ENCODE data around the gene FER1L5.

The FER1L5 gene

DNA sequence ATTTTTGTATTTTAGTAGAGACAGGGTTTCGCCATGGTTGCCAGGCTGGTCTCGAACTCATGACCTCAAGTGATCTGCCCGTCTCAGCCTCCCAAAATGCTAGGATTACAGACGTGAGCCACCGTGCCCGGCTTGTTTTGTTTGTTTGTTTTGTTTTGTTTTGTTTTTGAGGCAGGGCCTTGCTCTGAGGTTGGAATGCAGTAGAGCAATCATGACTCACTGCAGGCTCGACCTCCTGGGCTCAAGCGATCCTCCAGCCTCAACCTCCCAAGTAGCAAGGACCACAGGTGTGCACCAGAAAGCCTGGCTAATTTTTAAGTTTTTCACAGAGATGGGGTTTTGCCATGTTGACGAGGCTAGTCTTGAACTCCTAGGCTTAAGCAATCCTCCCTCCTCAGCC is 109.2 kb downstream of the FER1L5 start:
- TF ChIP-seq, protein P1, sequence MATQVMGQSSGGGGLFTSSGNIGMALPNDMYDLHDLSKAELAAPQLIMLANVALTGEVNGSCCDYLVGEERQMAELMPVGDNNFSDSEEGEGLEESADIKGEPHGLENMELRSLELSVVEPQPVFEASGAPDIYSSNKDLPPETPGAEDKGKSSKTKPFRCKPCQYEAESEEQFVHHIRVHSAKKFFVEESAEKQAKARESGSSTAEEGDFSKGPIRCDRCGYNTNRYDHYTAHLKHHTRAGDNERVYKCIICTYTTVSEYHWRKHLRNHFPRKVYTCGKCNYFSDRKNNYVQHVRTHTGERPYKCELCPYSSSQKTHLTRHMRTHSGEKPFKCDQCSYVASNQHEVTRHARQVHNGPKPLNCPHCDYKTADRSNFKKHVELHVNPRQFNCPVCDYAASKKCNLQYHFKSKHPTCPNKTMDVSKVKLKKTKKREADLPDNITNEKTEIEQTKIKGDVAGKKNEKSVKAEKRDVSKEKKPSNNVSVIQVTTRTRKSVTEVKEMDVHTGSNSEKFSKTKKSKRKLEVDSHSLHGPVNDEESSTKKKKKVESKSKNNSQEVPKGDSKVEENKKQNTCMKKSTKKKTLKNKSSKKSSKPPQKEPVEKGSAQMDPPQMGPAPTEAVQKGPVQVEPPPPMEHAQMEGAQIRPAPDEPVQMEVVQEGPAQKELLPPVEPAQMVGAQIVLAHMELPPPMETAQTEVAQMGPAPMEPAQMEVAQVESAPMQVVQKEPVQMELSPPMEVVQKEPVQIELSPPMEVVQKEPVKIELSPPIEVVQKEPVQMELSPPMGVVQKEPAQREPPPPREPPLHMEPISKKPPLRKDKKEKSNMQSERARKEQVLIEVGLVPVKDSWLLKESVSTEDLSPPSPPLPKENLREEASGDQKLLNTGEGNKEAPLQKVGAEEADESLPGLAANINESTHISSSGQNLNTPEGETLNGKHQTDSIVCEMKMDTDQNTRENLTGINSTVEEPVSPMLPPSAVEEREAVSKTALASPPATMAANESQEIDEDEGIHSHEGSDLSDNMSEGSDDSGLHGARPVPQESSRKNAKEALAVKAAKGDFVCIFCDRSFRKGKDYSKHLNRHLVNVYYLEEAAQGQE (IDR thresholded peaks at IDR 0.05; ENCODE audit: insufficient replicate concordance, low read depth) = no peak
- TF ChIP-seq, protein P2, sequence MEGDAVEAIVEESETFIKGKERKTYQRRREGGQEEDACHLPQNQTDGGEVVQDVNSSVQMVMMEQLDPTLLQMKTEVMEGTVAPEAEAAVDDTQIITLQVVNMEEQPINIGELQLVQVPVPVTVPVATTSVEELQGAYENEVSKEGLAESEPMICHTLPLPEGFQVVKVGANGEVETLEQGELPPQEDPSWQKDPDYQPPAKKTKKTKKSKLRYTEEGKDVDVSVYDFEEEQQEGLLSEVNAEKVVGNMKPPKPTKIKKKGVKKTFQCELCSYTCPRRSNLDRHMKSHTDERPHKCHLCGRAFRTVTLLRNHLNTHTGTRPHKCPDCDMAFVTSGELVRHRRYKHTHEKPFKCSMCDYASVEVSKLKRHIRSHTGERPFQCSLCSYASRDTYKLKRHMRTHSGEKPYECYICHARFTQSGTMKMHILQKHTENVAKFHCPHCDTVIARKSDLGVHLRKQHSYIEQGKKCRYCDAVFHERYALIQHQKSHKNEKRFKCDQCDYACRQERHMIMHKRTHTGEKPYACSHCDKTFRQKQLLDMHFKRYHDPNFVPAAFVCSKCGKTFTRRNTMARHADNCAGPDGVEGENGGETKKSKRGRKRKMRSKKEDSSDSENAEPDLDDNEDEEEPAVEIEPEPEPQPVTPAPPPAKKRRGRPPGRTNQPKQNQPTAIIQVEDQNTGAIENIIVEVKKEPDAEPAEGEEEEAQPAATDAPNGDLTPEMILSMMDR (IDR thresholded peaks at IDR 0.05; ENCODE audit: insufficient read depth, low read length) = no peak
- TF ChIP-seq SPI1 (IDR thresholded peaks at IDR 0.05; ENCODE audit: borderline replicate concordance, low read depth) = no peak
- TF ChIP-seq GABPA (IDR thresholded peaks at IDR 0.05; ENCODE audit: low read depth) = no peak
- no peak for TF ChIP-seq POLR2AphosphoS5 (IDR thresholded peaks at IDR 0.05; ENCODE audit: low read depth)
- DNase-seq (ENCODE audit: low read depth in 1 of 2, low spot score in 1 of 2) = no peak
- Histone ChIP-seq H3K27ac (replicated peaks) (no peak overlapping the region), H3K27me3 (ENCODE audit: insufficient read depth, poor library complexity, severe bottlenecking) (no peaks in the 10 kb centered on the region), H3K4me3 (replicated peaks; ENCODE audit: insufficient read depth, low read length) (no peak overlapping the region)

DNA sequence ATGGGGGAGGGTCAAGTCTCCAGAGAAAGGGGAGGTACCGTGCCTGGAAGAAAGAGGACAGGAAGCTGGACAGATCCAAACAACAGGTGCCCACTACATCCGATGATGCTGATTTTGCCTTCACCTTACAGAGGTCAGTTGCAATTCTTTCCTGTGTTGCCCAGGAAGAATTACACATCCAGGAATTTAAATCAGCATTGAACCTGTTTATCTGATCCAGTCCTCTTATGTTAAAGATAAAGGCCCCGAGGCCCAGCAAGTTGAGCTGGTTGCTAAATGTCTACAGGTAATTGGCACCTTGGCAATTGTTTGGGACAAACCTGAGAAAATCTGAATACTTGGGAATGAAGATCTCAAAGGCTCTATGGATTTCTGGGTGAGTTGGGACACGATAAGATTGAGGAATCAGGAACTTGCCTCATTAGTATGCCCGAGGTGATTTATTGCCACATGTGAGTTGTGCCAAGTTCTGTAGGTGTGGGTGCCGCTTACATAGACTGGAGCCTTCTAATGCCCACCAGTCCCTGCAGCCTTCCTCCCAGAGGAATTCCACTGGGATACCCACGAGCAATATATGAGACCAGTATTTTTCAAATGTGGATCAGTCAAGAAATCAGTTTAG is 111.2 kb downstream of the FER1L5 start:
- DNase-seq (ENCODE audit: low read depth in 1 of 2, low spot score in 1 of 2) = no peak
- TF ChIP-seq, protein P2 (IDR thresholded peaks at IDR 0.05; ENCODE audit: insufficient read depth, low read length) = no peak
- no peak for TF ChIP-seq POLR2AphosphoS5 (IDR thresholded peaks at IDR 0.05; ENCODE audit: low read depth)
- Histone ChIP-seq H3K4me3 (replicated peaks; ENCODE audit: insufficient read depth, low read length) (no peak overlapping the region), H3K27me3 (ENCODE audit: insufficient read depth, poor library complexity, severe bottlenecking) (no peaks in the 10 kb centered on the region), H3K27ac (replicated peaks) (no peak overlapping the region)

DNA sequence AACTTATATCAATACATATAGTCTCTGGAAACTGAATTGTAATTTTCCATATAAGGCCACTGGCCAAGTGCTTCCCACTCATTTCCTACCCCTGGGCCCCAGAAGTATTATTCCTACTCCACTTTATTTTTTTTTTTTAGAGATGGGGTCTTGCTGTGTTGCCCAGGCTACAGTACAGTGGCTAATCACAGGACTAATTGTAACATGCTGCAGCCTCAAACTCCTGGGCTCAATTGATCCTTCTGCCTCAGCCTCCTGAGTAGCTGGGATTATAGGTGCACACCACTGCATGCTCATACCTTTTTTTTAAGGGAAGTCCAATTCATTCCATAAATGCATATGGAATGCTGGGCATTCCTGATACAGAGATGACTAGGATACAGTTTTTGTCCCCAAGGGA is 111.8 kb downstream of the FER1L5 start:
- Histone ChIP-seq H3K27ac (replicated peaks) (no peak overlapping the region), H3K4me3 (replicated peaks; ENCODE audit: insufficient read depth, low read length) (no peak overlapping the region), H3K27me3 (ENCODE audit: insufficient read depth, poor library complexity, severe bottlenecking) (no peaks in the 10 kb centered on the region)
- no peak for DNase-seq (ENCODE audit: low read depth in 1 of 2, low spot score in 1 of 2)
- TF ChIP-seq SPI1 (IDR thresholded peaks at IDR 0.05; ENCODE audit: borderline replicate concordance, low read depth) (no peak), POLR2AphosphoS5 (IDR thresholded peaks at IDR 0.05; ENCODE audit: low read depth) (no peak), GABPA (IDR thresholded peaks at IDR 0.05; ENCODE audit: low read depth) (no peak)
- TF ChIP-seq, protein P1 (IDR thresholded peaks at IDR 0.05; ENCODE audit: insufficient replicate concordance, low read depth) = no peak
- TF ChIP-seq, protein P2 (IDR thresholded peaks at IDR 0.05; ENCODE audit: insufficient read depth, low read length) = no peak

Data from HL-60 (cell line).